GM19324 (cell line): ENCODE results near the gene ICAM5.
"Not testable (repeated sequence)": the region's sequence is repeated elsewhere in the genome, so short reads cannot be mapped to it uniquely, and the experiment has no call there.

ENCODE experiments used
- ATAC-seq: cut with Tn5 transposase; IDR thresholded peaks from one replicate; pipeline ENCODE4 v1.9.1; 2021; ENCODE audit warnings: mild to moderate bottlenecking, moderate library complexity; ENCODE audit not compliant: unreplicated experiment, low FRiP score

The ICAM5 gene

DNA sequence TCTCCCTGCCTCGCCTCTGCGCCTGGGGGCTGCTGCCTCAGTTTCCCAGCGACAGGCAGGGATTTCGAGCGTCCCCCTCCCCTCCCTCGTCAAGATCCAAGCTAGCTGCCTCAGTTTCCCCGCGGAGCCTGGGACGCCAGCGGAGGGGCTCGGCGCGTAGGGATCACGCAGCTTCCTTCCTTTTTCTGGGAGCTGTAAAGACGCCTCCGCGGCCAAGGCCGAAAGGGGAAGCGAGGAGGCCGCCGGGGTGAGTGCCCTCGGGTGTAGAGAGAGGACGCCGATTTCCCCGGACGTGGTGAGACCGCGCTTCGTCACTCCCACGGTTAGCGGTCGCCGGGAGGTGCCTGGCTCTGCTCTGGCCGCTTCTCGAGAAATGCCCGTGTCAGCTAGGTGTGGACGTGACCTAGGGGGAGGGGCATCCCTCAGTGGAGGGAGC is 19.6 kb upstream of the ICAM5 start:
- peak; percentile 27 for ATAC-seq

- peak; percentile 45 for ATAC-seq
Measured at GRCh38 chr19:10270616-10271394, 18.9 kb upstream of the ICAM5 start, which contains the start of gene ICAM1. ICAM1 (plus strand) TSS chr19:10271120; CDS start chr19:10271160, 40 bp downstream.

GRCh38 chr19:10271543-10272086 is 18.1 kb upstream of the ICAM5 start:
- ATAC-seq, result peak; percentile 1

DNA sequence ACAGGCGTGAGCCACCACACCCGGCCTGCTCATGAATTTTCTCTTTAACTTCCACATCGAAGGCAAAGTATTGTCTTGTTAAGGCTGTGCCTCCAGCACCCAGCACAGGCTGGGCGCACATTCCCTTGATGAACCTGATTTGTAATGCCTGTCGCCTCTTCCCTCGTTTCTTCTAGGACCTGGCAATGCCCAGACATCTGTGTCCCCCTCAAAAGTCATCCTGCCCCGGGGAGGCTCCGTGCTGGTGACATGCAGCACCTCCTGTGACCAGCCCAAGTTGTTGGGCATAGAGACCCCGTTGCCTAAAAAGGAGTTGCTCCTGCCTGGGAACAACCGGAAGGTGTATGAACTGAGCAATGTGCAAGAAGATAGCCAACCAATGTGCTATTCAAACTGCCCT is 15.2 kb upstream of the ICAM5 start:
- ATAC-seq, result no peak

GRCh38 chr19:10277795-10278589 is 11.8 kb upstream of the ICAM5 start:
- no peak for ATAC-seq

GRCh38 chr19:10278935-10279334 is 10.8 kb upstream of the ICAM5 start:
- ATAC-seq, result no peak

DNA sequence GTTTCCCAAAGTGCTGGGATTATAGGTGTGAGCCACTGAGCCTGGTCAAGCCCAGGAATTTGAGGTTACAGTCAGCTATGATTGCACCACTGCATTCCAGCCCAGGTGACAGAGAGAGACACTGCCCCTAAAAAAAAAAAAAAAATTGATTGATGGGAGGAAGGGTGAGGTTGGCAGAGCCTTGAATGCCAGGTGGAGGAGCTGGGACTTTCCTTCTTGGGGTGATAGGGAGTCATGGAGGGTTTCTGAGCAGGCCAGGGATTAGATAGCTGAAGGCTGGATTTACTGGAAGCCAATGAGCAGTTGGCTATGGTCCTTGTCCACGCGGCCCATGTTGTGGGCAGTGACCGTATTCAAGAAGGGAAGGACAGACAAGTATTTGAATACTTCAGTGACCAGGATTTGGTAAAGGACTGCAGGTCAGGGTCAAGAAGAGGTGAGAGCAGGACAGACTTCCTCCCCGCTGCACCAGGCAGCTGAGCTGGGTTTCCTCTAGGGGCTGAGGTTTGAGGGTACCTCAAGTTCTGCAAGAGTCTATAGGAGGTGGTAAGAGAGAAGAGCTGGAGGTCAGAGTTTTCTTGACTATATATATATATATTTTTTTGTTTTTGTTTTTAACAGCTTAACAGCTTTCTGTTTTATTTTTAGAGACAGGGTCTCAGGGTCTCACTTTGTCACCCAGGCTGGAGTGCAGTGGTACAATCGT is 9.9 kb upstream of the ICAM5 start:
- no peak for ATAC-seq

DNA sequence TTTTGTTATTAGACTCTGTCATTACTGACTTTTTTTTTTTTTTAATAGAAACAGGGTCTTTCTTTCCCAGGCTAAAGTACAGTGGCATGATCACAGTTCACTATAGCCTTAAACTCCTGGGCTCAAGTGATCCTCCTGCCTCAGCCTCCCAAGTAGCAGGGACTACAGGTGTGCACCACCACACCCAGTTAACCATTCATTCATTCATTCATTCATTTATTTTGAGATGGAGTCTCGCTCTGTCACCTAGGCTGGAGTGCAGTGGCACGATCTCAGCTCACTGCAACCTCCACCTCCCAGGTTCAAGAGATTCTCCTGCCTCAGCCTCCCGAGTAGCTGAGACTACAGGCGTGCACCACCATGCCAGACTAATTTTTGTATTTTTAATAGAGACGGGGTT is 7.7 kb upstream of the ICAM5 start:
- ATAC-seq, result not testable (repeated sequence)

GRCh38 chr19:10283301-10284064 is 6.3 kb upstream of the ICAM5 start:
- no peak for ATAC-seq

GRCh38 chr19:10284065-10284959 is 5.4 kb upstream of the ICAM5 start:
- no peak for ATAC-seq

DNA sequence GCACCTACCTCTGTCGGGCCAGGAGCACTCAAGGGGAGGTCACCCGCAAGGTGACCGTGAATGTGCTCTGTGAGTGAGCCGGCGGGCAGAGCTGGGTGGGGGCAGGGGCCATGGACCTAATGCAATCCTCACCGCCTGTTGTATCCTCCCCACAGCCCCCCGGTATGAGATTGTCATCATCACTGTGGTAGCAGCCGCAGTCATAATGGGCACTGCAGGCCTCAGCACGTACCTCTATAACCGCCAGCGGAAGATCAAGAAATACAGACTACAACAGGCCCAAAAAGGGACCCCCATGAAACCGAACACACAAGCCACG is 4.8 kb upstream of the ICAM5 start:
- ATAC-seq, result no peak

GRCh38 chr19:10285393-10285792 is 4.4 kb upstream of the ICAM5 start:
- ATAC-seq, result no peak

GRCh38 chr19:10286803-10287737 is 2.7 kb upstream of the ICAM5 start, which contains the start of gene ICAM4:
ICAM4 (plus strand) TSS chr19:10286955; CDS start chr19:10287013, 58 bp downstream.
- ATAC-seq, result no peak

GRCh38 chr19:10288662-10289166 is 1.0 kb upstream of the ICAM5 start:
- ATAC-seq, result no peak

DNA sequence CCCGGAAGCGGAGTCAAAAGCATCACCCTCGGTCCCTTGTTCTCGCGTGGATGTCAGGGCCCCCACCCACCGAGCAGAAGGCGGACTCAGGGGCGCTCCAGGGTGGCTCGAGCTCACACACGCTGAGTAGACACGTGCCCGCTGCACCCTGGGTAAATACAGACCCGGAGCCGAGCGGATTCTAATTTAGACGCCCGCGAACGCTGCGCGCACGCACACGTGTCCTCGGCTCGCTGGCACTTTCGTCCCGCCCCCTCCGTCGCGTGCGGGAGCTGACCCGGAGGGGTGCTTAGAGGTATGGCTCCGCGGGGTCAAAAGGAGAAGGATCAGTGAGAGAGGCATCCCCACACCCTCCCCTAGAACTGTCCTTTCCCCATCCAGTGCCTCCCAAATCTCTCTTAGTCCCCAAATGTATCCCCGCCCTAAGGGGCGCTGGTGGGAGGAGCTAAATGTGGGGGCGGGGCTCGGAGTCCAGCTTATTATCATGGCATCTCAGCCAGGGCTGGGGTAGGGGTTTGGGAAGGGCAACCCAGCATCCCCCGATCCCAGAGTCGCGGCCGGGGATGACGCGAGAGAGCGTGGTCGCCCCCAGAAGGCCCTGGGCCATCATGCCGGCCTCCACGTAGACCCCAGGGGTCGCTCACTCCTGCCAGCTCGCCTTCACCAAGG is 451 bp upstream of the ICAM5 start:
- ATAC-seq, result no peak

GRCh38 chr19:10290357-10290875 is 664 bp downstream of the ICAM5 start:
- no peak for ATAC-seq
